Measurements from ENCODE around the gene SLC25A21. TPM values are rescaled to one million over a fixed set of nuclear protein-coding genes. Genes with fewer than 3 reads are reported as not detected.

SLC25A21 gene
- total and polyA plus RNA-seq, 2 of the 13 experiments (the other 11 are each of a cell fraction or from before 2014, with no cell fraction given), result 1.9 to 2.9 TPM

- ChIA-PET CTCF (ENCODE audit: low intra/inter-chr PET ratio, low total read pairs) (no interaction called here), POLR2A (no interaction called here)
- no peaks in the 10 kb centered on the region for H3K79me2 ChIP-seq (ENCODE audit: insufficient read depth, low read length)
- no TSS peak for BruUV-seq (replicated peaks)
- no peak for DNase-seq (ENCODE audit: low spot score)
- in situ Hi-C loops (cut with HindIII; ENCODE audit: extremely low pct_ligation_motif_present, low pct_unique_long_range_greater_than_20kb) (no loop called here), intact Hi-C loops (cut with micrococcal nuclease; ENCODE audit: unreplicated experiment) (loop anchor here (2.0 kb wide), 1 partner anchor 49 kb away; no protein-coding TSS in a partner anchor)
- FAIRE-seq, result no peak
- no peaks in the 10 kb centered on the region for H3K36me3 ChIP-seq (replicated peaks in 1 of 2; ENCODE audit: control insufficient read depth in 1 of 2, insufficient read depth in 2 of 2, low read length in 2 of 2)
- no peaks in the 10 kb centered on the region for H3K9me3 ChIP-seq (ENCODE audit: low read length)
- H3K27me3 ChIP-seq (ENCODE audit: control insufficient read depth in 1 of 2, insufficient read depth in 2 of 2, low read length in 2 of 2), result peaks cover 57 to 87% of the 10 kb centered on the region in 2 experiments
- peak; percentile 1 for ATAC-seq
- H4K20me1 ChIP-seq (ENCODE audit: insufficient read depth, low read length), result peaks cover 2% of the 10 kb centered on the region; the same call in 1 of the 2 replicates
- no peak overlapping the region; a peak in 1 of 6 replicates for H3K4me3 ChIP-seq (replicated peaks in 1 of 3; ENCODE audit: insufficient read depth in 1 of 3, low read depth in 2 of 3, low read length in 3 of 3)
- H2AFZ ChIP-seq (ENCODE audit: low read length), result no peak overlapping the region
- H3K4me1 ChIP-seq (ENCODE audit: insufficient read depth, low read length), result peaks cover 23% of the 10 kb centered on the region
- no peak overlapping the region for H3K27ac ChIP-seq (ENCODE audit: extremely low read length, insufficient read depth, low read length)
- H3K4me2 ChIP-seq (ENCODE audit: low read depth, low read length), result no peak overlapping the region
- WGBS (ENCODE audit: low lambda C conversion rate), result 39% methylated on average over 55 of the region's 55 CpGs
- H3K9ac ChIP-seq (ENCODE audit: insufficient read depth, low read depth, low read length), result no peak overlapping the region
- TF ChIP-seq ZNF274 (CRISPR knock-in tag; IDR thresholded peaks at IDR 0.05) (peak; percentile 39; the same call in 1 of the 2 replicates), MXD1 (CRISPR knock-in tag; IDR thresholded peaks at IDR 0.05) (0 out of 2 replicates have a peak, but pooled peaks have one; percentile 36), MTA1 (CRISPR knock-in tag; IDR thresholded peaks at IDR 0.05; ENCODE audit: borderline replicate concordance) (peak; percentile 24; the same call in 1 of the 2 replicates), EZH2 (conservative IDR thresholded peaks at IDR 0.05; ENCODE audit: low read depth, low read length) (peak; percentile 82), HNRNPLL (IDR thresholded peaks at IDR 0.05; ENCODE audit: low read depth, low read length, poor library complexity, severe bottlenecking) (peak; percentile 31), ARHGAP35 (CRISPR knock-in tag; IDR thresholded peaks at IDR 0.05; ENCODE audit: borderline replicate concordance) (0 out of 2 replicates have a peak, but pooled peaks have one; percentile 31), HOXA3 (CRISPR knock-in tag; IDR thresholded peaks at IDR 0.05) (0 out of 2 replicates have a peak, but pooled peaks have one; percentile 13), ZFX (CRISPR knock-in tag; IDR thresholded peaks at IDR 0.05; ENCODE audit: low read depth) (0 out of 2 replicates have a peak, but pooled peaks have one; percentile 22), MBNL3 (CRISPR knock-in tag; conservative IDR thresholded peaks at IDR 0.05) (no peak)
- TF ChIP-seq, protein P1, sequence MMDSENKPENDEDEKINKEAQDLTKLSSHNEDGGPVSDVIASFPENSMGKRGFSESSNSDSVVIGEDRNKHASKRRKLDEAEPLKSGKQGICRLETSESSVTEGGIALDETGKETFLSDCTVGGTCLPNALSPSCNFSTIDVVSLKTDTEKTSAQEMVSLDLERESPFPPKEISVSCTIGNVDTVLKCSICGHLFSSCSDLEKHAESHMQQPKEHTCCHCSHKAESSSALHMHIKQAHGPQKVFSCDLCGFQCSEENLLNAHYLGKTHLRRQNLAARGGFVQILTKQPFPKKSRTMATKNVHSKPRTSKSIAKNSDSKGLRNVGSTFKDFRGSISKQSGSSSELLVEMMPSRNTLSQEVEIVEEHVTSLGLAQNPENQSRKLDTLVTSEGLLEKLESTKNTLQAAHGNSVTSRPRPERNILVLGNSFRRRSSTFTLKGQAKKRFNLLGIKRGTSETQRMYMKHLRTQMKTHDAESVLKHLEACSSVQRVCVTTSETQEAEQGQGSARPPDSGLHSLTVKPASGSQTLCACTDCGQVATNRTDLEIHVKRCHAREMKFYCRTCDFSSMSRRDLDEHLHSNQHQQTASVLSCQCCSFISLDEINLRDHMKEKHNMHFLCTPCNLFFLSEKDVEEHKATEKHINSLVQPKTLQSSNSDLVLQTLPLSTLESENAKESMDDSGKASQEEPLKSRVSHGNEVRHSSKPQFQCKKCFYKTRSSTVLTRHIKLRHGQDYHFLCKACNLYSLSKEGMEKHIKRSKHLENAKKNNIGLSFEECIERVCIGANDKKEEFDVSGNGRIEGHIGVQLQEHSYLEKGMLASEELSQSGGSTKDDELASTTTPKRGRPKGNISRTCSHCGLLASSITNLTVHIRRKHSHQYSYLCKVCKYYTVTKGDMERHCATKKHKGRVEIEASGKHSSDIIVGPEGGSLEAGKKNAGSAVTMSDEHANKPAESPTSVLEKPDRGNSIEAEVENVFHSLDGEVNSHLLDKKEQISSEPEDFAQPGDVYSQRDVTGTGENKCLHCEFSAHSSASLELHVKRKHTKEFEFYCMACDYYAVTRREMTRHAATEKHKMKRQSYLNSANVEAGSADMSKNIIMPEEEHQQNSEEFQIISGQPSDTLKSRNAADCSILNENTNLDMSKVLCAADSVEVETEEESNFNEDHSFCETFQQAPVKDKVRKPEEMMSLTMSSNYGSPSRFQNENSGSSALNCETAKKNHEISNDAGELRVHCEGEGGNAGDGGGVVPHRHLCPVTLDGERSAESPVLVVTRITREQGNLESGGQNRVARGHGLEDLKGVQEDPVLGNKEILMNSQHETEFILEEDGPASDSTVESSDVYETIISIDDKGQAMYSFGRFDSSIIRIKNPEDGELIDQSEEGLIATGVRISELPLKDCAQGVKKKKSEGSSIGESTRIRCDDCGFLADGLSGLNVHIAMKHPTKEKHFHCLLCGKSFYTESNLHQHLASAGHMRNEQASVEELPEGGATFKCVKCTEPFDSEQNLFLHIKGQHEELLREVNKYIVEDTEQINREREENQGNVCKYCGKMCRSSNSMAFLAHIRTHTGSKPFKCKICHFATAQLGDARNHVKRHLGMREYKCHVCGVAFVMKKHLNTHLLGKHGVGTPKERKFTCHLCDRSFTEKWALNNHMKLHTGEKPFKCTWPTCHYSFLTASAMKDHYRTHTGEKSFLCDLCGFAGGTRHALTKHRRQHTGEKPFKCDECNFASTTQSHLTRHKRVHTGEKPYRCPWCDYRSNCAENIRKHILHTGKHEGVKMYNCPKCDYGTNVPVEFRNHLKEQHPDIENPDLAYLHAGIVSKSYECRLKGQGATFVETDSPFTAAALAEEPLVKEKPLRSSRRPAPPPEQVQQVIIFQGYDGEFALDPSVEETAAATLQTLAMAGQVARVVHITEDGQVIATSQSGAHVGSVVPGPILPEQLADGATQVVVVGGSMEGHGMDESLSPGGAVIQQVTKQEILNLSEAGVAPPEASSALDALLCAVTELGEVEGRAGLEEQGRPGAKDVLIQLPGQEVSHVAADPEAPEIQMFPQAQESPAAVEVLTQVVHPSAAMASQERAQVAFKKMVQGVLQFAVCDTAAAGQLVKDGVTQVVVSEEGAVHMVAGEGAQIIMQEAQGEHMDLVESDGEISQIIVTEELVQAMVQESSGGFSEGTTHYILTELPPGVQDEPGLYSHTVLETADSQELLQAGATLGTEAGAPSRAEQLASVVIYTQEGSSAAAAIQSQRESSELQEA (CRISPR knock-in tag; IDR thresholded peaks at IDR 0.05; ENCODE audit: not compliant biosample characterization), result peak; percentile 14
- TF ChIP-seq, protein P2, sequence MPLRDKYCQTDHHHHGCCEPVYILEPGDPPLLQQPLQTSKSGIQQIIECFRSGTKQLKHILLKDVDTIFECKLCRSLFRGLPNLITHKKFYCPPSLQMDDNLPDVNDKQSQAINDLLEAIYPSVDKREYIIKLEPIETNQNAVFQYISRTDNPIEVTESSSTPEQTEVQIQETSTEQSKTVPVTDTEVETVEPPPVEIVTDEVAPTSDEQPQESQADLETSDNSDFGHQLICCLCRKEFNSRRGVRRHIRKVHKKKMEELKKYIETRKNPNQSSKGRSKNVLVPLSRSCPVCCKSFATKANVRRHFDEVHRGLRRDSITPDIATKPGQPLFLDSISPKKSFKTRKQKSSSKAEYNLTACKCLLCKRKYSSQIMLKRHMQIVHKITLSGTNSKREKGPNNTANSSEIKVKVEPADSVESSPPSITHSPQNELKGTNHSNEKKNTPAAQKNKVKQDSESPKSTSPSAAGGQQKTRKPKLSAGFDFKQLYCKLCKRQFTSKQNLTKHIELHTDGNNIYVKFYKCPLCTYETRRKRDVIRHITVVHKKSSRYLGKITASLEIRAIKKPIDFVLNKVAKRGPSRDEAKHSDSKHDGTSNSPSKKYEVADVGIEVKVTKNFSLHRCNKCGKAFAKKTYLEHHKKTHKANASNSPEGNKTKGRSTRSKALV (CRISPR knock-in tag; IDR thresholded peaks at IDR 0.05), result peak; percentile 29; the same call in 1 of the 2 replicates
These were observed 514.8 kb downstream of the SLC25A21 start for GRCh38 chr14:36657399-36658122.
